Measurements from ENCODE around the gene DOCK10.

The DOCK10 gene

DNA sequence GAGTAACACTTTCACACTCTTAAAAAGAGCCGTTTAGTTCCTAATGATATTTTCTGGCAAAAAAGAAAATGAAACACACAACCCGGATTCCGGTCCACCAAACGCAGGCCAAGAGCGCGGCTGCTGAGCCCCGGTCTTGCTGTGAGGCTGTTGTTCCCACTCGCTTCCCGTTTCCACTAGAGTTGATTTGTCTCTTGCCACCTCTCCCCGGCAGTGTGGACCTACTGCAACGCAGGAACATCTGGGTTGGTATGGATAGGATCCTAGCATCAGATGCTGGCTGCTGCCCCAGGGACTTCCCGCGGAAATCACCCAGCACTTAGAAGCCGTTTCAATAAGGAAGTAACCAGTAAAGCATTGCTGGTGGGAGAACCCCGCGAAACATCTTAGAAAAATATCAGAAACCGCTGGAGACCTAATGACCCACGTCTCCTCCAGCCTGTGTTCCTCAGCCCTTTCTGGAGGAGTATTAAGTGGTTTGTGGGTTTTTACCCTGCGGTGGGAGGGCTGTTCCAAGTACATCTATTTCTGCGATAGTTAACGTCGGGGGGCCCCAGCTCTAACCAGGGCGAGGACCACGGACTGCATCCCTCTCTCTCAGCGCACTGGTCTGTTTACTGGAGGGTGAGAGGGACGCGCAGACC, 939 bp downstream of the DOCK10 start:
- peak; percentile 60 for DNase-seq (ENCODE audit: low spot score)

DNA sequence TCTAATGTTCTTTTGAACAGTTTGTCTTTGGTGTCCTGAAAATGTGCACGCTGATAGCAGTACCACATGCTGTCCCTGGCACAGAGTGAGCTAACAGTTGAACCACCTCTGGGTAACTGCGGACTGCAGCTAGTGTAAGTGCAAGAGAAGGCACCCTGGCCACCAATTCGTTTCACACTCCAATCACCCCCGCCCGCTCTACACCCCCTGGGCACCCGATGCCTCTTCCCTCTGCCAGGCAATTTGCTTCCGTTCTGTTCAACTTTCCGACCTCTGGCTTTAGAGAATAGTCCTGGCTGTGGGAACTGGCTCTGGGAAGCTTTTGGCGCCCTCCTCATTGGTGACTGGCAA, 1.4 kb downstream of the DOCK10 start:
- DNase-seq (ENCODE audit: low spot score), result peak; percentile 39

DNA sequence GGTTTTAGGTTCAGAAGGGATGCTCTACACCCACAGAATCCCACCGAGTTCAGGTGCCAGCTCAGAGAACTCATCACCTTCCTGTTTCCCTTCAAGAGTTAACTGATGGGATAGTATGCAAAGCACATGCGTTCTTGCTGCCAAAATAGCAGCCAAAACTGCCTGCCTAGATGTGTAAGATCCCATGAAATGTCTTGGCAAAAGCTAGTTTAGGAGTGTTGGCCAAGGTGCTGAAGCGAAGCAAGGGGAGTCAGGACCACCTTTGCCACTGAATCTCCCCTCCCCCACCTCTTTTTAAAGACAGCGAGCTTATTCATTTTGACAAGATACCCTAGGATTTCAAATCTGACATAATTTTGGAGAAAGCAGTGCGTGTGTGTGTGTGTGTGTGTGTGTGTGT, 2.1 kb downstream of the DOCK10 start:
- no peak for DNase-seq (ENCODE audit: low spot score)

DNA sequence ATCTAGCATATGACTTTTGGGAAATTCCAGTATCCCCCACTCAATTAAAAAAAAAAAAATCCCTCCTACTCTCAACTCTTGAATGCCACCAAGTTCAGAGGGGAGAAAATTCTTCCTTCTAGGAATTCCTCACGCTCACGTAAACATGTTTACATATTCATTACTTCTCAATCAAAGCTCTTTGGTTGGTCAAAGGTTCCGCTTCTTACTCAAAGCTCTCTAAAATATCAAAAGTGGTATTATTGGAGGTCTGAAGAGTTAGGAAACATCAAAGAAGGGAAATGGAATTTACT, 4.1 kb downstream of the DOCK10 start:
- no peak for DNase-seq (ENCODE audit: low spot score)

DNA sequence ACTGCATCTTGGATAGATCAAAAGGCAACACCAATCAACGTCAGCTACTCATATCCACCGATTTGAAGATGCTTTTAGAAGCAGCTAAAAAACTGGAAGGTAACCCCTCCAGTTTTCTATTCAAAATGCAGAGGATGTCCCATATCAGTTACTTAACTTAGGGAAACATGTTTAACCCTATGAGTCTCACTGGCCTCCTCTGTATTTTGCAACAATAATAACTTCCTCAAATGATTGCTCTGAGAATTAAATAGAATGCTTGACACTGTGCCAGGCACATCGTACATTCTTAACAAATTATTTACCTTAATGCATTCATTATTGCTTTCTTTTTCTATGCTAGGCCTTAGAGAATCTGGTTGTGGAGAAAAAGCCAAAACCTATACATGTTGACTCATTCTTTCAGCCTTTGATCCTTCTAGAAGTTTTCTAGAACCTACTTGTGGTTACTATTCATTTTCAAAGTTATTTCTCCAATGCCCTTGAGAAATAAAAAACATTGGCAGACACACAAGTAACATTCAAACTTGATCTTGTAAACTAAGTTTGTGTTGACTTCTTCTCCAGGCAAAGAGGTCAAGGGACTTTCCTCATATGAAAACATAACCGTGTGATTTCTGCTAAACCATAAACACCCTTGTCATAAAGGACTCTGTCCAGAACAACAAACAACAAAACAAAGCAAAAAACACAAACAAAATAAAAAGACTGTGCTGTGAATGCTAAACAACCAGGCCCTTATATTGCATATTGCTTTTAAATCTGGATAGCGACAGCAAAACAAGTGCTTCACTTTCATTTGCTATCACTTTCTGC, 4.6 kb downstream of the DOCK10 start:
- DNase-seq (ENCODE audit: low spot score), result no peak

DNA sequence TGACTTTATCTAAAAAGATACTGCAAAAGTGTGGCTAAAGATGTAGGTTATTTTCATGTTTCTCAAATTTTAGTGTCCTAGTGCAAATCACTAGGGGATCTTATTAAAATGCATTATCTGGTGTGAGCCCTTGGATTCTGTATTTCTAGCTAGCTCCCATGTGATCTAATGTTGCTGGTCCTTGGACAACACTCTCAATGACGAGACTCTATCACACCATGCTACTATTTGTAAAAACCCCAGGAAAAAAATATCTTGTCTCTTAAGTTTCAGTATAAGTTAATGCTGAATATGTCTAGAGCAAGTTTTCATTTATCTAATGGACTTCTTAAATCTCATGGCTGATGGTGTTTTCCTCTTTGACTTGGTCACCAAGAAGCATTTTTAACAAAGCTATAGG, 5.8 kb downstream of the DOCK10 start:
- DNase-seq (ENCODE audit: low spot score), result no peak

DNA sequence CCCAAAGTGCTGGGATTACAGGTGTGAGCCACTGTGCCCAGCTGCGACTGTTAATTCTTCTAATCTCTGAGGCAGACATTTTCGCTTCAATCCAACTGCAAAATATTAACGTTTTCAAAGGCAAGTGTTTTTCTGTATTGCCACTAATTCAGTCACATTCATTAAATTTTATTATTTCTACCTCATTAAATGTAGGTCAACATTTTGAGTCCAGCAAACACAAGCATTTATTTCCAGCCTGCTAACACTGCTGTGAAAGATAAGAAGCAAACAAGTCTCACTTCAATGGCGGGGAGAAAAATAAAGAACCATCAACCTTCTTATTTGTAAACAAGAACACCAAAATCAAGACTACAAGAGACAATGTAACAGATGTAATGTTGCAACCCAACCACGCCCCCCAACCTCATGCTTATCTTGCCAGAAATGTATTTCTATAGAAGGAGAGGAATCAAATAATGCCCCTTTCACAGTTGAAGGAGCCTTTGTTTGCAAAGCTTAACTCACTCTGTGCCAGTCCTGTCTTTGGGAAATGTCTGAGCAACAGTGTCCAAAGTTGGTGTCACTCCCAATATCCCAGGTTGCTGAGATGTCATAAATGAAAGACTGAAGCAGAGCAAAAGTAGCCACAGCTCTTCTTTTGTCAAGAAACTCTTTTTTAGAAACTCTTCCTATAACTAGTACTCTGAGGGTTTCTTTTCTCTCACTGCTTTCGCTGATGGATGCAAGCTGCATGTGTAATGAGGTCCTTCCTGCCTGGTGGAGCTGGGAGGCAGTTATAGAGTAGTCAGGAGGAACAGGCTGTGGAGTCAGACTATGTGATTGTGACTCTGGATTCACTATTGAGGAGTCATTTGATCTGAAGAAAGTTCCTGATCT, 8.6 kb downstream of the DOCK10 start:
- DNase-seq (ENCODE audit: low spot score), result no peak

DNA sequence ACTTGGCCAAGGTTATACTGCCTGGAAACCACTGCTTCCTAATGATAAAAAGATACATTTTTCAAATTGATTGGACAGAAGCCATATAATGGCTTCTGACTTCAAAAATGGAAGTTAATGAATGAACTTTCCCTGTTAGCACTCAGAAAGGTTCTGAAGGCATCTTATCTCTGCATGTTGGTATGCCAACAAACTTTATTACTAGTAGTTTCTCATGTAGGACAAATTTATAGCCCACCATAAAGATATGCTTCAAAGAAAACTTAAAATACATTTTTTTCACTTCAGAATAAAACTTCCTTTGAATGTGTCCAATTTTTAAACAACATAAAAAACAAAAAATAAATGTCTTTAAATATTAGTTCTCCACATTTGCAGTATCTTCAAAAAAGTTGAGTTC, 10.0 kb downstream of the DOCK10 start:
- DNase-seq (ENCODE audit: low spot score), result no peak

DNA sequence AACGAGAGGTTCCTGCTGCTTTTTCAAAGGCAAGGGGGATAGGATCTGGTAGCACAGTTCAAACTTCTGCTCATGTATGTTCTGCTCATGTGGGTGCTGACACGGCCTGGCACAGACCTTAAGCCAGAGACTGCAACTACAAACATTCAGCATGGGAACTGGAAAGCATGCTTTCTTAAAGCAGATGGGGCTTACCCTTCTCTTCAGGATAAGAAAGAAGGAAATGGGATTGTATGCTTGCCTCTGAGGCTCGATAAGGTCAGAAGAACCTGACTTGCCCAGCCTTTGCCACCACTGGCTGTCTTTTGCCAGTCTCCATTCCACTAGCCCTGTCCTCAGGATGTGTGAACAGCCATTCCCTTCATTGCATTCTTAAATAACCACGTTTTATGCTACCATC, 10.7 kb downstream of the DOCK10 start:
- no peak for DNase-seq (ENCODE audit: low spot score)

DNA sequence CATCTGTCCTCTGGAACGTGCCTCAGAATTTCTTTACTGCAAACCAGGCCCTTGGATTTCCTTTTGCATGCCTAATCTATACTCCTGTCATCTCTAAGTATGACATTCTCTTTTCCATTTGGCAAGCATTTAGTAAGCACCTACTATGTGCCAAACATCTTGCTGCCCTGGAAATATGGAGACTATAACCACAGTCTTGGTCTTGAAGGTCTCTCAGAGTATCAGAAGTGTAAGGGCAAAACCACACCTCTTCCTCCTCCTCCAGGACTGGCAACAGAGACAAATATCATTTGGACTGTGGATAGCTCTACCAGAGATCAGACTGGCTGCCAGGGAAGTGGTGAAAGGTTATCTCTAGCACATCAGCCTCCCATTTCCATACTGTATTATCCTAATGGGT, 11.4 kb downstream of the DOCK10 start:
- no peak for DNase-seq (ENCODE audit: low spot score)

DNA sequence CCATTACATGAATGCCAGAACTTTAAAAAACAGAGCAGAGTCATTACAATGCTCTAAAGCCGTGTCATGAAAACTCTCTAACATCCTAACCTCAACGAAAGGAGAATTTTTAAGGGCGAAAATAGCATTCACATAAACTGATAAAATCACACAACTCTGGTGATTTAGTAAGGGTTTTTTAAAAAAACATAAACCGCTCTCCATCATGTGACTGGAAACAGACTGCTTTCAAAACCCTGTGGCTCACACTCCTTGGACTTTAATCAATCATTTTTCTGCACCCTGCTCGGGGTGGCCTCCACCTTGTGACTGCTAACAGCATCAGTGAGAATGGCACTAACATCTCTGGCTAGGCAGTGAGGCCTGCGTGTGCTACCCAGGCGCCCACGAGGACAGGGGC, 12.1 kb downstream of the DOCK10 start:
- DNase-seq (ENCODE audit: low spot score), result no peak

DNA sequence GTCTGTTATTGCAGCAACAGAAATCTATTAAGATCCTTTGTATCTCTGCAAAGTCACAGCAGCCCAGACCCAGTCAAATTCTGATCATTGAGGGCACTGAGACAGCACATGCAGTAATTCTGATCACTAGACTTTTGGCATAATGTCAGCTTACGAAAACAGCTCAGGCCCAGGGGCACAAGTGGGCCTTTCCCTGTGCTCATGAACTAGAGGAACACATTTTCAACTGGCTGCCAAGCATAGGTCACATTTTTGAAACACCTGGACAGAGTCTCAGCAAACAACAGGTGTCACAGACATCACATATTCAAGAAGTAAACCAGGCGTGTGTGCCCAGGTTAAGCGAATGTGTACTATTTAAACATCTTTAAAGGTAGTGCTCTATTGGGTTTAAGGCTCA, 13.7 kb downstream of the DOCK10 start:
- no peak for DNase-seq (ENCODE audit: low spot score)

DNA sequence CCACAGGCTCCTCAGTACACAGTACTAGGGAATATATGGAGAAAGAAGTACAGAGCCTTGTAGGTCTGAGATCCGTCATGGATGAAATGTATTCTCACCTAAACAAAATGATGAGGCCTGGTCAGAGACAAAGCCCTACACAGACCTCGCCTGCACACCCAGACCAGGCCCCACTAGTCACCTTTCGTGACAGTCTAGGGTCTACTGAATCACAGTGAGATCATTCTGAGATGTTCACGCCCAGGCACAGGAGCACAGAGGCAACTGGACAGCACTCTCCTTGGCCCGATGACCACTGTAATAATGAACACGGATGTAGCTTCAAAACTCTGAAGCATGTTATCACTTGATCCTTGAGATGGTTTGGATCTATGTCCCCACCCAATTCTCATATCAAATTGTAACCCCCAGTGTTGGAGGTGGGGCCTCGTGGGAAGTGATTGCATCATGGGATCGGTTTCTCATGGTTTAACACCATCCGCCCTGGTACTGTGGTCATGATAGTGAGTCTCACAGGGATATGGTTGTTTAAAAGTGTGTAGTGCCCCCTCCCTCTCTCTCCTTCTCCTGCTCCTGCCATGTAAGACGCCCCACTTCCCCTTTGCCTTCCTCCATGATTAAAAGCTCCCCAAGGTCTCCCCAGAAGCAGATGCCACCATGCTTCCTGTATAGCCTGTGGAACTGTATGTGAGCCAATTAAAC, 15.1 kb downstream of the DOCK10 start:
- DNase-seq (ENCODE audit: low spot score), result no peak

DNA sequence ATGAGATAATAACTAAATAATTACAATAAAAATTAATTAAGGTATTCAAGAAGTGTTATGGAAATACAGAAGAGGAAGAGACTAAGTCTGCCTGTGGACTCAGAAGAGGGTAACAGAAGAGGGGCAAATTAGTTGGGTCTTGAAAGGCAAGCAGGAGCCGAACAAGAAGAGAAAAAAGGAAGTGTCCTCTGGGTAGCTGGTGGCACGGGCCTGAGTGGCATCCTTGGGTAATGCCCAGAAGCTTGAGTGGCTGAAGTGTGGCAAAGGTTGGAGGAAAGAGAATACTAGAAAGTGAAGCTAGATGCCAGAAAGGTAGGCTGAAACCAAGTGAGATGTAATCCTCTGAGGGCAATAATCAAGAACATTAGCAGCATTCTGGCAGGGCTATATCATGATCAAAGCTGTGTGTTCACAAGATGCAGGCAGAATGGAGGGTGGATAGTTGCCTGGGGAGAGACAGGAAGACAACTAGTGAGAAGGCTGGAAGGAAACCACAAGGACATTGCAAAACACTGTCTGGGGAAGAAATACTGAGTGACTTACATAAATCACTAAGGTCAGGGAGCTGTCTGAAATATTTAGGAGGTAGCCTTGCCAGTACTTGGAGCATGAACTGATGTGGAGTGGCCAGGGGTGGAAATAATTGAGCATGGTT, 16.2 kb downstream of the DOCK10 start:
- DNase-seq (ENCODE audit: low spot score), result peak; percentile 85

DNA sequence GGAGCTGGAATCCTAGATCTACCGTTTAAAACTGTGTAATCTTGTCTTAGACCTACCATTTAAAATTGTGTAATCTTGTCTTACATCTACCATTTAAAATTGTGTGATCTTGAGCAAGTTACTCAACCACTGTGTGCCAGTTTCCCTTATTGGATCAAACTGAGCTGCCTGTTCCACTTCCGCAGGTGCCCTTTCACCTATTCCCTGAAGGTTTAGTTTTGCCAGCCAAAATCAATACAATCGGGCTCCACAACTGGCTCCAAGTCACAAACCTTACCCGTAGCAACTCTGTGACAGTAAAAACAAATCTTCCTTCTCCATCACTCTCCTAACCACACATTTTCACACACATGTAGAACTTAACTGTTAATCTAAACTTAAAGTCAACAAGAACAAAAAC, 20.1 kb downstream of the DOCK10 start:
- DNase-seq (ENCODE audit: low spot score), result no peak

DNA sequence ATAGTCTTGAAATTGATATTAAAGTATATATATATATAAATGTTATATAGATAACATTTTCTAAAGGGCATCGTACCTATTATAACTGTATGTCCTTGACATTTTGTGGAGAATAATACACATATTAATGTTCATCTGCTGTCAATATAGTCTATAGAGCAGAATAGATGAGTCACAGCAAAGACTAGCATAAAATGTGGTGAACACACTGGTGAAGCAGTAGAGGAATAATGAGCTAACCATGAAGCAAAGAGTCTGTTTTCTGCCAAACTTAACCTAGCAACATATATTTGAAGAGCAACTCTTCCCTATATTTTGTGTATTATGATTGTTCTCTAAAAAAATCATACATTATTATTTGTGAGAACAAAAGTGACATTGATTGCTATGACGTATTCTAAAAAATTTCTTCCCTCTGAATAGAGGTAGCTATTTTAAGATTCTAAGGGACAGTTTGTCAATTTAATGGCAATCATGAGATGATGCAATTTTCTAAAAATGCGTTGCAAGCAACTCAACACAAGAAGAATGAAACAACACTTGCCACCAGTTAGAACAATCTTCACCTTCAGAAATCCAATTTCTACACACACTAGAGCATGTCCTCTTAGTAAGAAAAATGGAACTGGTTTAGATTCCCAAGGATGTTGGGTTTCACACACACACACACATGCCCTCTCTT, 22.0 kb downstream of the DOCK10 start:
- no peak for DNase-seq (ENCODE audit: low spot score)

DNA sequence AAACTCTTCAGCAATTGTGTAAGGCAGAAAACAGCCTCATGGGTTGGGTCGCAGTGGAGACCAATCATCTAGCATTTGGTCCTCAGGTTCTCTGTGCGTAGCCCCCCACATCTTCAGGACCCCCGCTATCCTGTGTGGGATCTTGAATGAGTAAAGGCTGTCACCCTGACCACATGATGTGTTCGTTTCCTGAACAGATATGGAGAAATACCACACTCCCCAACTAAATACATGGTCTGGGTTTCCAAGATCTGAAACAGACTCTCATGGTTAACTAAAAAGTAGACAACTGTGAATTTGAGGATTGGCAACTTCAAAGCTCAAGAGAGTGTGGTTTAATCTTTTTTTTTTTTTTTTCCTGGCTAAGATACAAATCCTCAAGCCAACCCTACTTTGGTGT, 23.2 kb downstream of the DOCK10 start:
- no peak for DNase-seq (ENCODE audit: low spot score)

DNA sequence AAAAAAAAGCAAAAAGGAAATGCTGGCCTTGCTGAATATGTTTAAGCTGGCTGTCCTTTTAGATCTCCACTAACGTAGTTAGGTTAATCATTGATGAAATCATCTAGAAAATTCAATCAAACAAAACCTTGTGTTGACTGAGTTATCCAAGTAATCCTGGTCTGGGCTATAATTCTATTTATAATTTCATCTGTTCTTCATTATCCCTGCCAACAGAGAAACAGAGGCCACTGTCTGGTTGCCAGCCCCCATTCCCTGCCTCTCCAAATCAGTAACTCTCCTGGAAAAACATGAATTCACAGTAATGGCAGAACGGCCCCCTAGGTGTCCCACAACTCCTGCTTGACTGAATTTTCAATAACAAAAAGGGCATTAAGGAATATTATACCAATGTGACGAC, 24.6 kb downstream of the DOCK10 start:
- DNase-seq (ENCODE audit: low spot score), result no peak

DNA sequence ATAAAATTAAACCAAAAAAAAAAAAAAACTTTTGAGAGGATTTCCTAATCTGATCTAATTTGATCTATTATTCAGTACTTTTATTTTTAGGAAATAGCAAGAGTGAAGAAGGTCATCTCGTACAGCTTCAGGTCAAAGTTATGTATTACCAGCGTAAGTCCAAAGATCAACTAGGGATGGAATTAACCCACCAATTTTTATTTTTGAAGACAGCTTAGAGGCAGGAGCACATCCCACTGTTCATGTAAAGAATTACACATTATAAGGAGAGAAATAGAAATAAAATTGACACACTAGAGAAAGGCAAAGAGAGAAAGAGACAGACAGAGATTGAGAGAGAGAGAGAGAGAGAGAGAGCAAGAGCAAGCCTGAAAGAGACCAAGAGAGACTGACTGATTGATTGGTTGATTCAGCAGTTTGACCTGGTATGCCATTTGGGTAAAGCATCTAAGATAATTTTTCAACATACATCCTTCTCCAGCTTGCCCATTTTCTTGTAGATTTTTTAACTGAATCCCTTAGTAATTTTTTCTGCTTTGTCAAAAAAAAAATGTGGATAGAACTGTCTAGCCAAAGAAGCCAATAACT, 25.1 kb downstream of the DOCK10 start:
- no peak for DNase-seq (ENCODE audit: low spot score)

DNA sequence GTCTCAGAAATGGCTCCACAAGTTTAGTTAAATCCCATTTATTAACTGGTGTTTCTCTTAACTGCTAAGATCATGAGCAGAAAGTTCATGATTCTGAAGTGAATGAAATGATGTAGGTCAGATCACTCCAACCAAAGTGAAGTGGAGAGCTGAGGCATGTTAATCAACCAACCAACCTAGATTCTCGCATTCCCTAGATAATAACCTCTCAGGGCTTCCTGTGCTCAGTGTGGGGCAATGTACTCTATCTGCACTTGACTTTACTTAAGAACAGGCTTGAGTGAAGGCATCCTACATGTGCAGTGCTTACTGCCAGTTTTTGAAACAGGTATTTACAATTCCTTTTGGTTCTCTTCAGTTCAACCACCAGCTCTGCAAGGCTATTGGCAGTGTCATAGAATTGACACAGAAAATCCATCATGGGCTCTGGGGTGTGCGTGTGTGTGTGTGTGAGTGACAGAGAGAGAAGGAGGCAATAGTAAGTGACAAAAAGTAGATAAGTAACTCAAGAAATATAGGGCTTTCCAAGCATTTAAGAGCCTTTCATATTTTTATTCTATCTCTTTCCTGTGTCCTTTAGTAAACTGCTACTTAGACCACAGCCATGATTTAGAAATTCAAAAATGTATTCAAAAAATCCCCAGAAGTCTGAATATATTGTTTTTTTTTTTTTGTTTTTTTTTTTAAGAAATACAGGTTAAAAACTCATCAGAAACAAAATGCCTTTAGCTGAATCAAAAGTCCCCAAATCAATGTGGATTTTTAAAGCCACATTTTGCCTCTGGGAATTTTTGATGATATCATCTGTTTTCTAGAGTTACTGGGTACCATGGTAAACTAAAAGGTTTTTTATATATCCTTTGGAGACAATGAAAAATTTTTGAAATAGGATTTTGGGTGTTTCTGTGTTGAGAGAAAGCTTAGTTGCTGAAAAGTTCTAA, 28.6 kb downstream of the DOCK10 start:
- no peak for DNase-seq (ENCODE audit: low spot score)

Measured in GM03348 (cell line).